Astrocyte of the hippocampus (primary cell): ENCODE measurements around the gene SIL1.
A peak's percentile ranks its signal among the peaks of the same experiment; 100 is the strongest.

ENCODE experiments used
- DNase-seq: peaks from one replicate; pipeline ENCODE4 v3.0.0; 2011; ENCODE audit warnings: low read depth, low spot score

The SIL1 gene

GRCh38 chr5:138983984-138984383, 214.2 kb downstream of the SIL1 start:
- DNase-seq: no peak

- DNase-seq: peak; percentile 55
These were observed 216.6 kb downstream of the SIL1 start for GRCh38 chr5:138981586-138981985.

GRCh38 chr5:138981131-138981530, 217.0 kb downstream of the SIL1 start:
- peak; percentile 85 for DNase-seq

DNA sequence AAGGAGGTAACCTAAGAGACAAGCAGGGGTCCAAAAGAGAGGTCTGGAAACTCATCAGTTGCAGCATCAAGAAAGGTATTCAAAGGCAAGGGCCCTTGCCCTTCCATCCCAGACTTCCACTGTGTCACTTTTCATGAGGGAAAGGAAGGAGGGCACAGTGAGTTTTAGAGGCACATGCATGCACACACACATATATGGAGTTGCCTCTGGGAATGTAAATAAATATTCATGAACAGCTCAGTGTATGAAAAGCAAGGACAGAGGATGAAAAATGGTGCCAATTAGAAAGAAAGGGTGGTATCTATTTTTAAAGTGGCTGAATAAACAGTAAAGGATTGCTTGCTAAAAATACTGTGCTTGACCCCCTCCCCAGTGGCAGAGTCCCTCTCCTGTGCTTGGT, 217.7 kb downstream of the SIL1 start:
- no peak for DNase-seq

DNA sequence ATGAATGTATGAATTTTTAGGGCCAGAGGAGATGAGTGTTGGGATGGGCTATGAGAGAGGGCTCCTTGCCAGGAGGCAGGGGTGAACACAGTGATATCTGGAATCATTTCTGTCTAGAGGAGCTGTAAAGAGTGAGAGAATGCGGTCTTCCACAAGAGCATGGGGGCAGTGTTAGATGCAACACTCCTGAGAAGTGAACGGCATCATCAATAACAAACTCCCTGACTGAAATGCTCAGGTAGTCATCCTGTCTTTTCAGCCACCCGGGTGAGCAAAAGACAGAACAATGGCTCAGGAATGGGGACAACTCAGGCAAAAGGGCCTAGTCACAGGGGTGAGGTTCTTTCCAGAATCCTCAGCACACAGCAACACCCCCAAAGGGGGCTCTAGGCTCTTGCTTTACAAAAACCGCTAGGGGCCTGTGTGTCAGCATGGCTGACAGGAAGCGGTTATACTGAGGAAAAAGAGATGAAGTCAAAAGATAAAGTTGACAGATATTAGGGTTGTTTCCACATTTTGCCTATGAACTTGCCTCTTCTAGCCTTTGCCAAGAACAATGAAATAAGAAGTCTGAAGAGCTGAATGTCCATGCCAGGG, 218.4 kb downstream of the SIL1 start:
- no peak for DNase-seq

DNA sequence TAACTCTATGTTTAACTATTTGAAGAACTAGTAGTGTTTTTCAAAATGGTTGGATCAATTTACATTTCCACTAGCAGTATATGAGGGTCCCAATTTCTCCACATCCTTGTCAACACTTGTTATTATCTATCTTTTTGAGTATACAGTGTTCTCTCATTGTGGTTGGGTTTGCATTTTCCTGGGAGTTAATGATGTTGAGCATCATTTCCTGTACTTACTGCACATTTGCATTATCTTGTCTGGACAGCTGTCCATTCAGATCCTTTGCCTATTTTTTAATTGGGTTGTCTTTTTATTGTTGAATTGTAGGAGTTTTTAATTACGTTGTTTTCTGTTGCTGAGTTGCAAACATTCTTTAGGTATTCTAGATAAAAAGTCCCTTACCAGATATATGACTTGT, 219.6 kb downstream of the SIL1 start:
- DNase-seq: no peak

GRCh38 chr5:138978080-138978479, 220.1 kb downstream of the SIL1 start:
- peak; percentile 69 for DNase-seq

GRCh38 chr5:138975098-138975847, 222.9 kb downstream of the SIL1 start:
- DNase-seq: peak; percentile 80

- peak; percentile 89 for DNase-seq
These were observed 223.7 kb downstream of the SIL1 start for GRCh38 chr5:138974227-138975063.

GRCh38 chr5:138972836-138973235, 225.3 kb downstream of the SIL1 start:
- DNase-seq: no peak

DNA sequence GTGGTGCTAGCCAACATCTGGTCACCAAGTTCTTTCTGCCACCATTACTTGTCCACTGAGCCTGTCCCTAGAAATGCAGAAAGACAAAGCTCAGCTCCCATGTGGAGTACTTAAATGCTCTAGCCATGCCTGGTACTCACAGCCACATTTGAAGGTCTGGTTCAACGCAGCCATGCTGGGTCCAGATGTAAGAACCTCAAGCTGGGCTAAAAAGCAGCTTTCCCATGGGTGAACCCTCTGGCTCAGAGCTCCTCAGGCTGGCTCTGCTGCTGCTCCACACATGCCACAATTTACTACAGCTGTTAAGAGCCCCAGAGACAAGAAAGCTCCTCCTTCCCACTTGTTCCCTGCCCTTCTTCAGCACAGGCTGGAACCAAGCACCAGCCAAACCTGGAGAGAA, 225.9 kb downstream of the SIL1 start:
- no peak for DNase-seq

DNA sequence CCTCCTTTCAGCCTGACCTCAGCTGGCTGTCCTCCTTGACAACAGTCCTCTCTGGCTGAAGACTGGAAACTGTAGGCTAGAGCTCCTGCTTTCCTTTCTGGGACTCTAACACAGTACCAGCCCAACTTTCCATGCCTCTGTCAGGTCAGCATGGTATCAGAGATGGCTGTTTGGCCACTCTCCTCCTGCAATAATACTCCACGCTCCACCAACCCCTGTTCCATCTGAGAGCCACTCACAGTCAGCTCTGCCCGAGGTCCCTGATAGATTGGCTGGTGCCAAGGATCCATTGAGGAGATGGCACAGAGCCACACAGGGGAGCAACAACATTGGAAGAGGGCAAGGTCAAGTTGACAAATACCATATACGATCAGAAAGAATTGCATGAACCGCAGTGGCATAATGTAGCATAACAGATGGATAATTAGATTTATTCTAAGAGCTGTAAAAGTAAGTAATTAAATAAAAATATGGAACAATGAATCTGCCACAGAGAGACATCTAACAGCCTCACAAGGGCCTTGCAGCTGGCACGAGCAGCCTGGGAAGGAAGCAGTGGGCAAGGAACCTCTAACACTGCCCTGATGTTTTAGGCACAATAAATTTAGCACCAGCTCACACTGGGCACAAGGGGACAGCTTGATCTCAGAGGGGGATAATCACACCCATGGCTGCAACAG, 228.7 kb downstream of the SIL1 start:
- no peak for DNase-seq

DNA sequence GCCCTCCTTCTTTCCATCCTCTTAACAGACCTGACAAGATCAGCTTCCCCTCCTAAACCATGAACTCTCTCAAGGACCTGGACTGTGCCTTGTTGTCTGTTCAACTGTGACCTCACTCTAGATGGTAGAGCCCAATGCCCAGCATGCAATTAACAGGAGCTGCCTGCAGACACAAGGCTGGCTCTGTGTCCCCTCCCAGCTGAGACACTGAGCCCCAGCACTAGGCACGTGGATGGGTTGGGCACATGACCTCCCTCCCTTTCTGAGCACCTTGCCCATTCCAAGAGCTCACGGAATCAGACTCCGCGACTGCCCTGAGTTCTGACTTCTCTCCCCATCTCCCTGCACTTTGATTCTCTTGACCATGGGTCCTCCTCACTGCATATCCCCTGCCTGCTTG, 229.6 kb downstream of the SIL1 start:
- DNase-seq: no peak

- no peak for DNase-seq
These were observed 230.2 kb downstream of the SIL1 start for GRCh38 chr5:138967791-138968448.

- no peak for DNase-seq
These were observed 231.8 kb downstream of the SIL1 start for GRCh38 chr5:138966236-138966985.

GRCh38 chr5:138965626-138966025, 232.5 kb downstream of the SIL1 start:
- DNase-seq: no peak

GRCh38 chr5:138964647-138965201, 233.4 kb downstream of the SIL1 start:
- no peak for DNase-seq

DNA sequence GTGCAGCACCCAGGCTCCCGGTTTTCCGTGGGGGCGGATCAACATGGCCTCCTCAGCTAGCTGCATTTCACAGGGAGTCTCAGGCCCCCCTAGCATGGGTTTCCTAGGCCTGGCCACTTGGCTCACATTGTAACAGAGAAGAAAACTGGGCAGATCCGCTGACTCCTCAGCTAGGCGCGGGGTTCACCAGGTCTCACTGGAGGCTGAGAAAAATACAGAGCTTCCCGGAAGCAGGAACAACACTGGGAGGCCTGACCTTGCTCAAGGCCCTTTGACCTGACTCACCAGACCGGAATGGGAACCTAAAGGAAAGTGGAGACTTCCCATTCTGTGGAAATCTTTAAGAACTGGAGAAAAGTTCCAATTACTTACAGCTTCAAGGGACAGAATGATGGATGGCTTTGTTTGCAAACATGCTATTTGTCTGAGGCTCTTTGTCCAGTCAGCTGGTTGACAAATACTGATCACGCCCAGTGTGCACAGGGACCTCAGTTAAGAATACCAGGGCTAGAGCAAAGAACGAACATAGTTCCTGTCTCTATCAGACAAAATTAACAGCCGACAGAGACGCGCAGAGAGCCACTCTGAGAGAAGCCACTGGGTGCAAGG, 234.3 kb downstream of the SIL1 start:
- DNase-seq: peak; percentile 36

DNA sequence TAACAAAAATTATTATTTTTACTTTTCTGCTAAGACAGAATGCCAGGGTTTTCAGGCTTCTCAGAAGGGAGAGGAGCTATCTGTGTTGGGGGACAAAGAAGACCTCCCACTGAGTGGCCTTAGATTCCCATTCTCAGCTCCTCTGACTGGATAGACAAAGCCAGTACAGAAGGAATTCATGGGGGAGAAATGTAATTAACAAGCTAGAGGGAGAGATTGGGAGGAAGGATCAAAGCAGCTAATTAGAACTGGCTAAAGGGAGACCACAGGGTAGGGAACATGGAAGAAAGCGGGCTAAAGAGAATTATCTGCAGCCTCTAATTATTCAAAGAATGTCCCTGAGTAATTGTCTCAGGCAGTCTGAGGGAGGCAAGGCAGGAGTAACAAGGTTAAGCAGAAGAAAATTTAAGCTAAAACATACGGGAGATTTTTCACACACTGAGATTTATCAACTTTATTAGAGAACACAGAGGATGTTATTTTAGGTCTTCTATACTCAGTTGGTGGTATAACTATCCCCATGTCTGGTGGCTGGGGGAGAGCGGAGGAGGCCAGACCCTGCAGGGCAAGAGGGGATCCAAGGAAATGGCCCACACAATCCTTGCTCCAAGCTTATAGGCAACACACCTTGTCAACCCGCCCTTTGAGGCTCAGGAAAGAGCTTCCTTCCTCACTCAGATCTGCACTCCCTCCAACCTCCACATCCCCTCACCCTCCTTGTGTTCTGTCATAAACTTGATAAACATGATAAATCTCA, 235.4 kb downstream of the SIL1 start:
- peak; percentile 47 for DNase-seq
